LHCN-M2 (cell line): ENCODE measurements around the gene LPCAT1. TPM values are rescaled to one million over a fixed set of nuclear protein-coding genes. Genes with fewer than 3 reads are reported as not detected.

Experiments used
- DNase-seq: peaks from one replicate; pipeline ENCODE4 v3.0.0-alpha.2; 2012; ENCODE audit warnings: low read depth
- total RNA-seq: library from RNA; depleted of rRNA; stranded (reverse); fragments of >200 nt; gene quantifications from 2 replicates; pipeline ENCODE4 v1.2.3, GENCODE V29; 2014

Gene LPCAT1
- total RNA-seq, 1 experiment from 2014 or later, result 30.8 TPM

GRCh38 chr5:1497795-1498622, 25.8 kb downstream of the LPCAT1 start:
- no peak for DNase-seq

- no peak for DNase-seq
Observed at GRCh38 chr5:1497242-1497777, 26.4 kb downstream of the LPCAT1 start.

- no peak for DNase-seq
Observed at GRCh38 chr5:1495525-1495897, 28.2 kb downstream of the LPCAT1 start.

GRCh38 chr5:1494780-1495524, 28.8 kb downstream of the LPCAT1 start:
- no peak for DNase-seq

- no peak for DNase-seq
Observed at GRCh38 chr5:1493941-1494340, 29.8 kb downstream of the LPCAT1 start.

- no peak for DNase-seq
Observed at GRCh38 chr5:1493413-1493812, 30.3 kb downstream of the LPCAT1 start.

- DNase-seq, result no peak
Observed at GRCh38 chr5:1492757-1493156, 31.0 kb downstream of the LPCAT1 start.

- no peak for DNase-seq
Observed at GRCh38 chr5:1490376-1490775, 33.4 kb downstream of the LPCAT1 start.

GRCh38 chr5:1489754-1490153, 34.0 kb downstream of the LPCAT1 start:
- DNase-seq, result no peak

- DNase-seq, result peak; percentile 80
Observed at GRCh38 chr5:1488882-1489680, 34.7 kb downstream of the LPCAT1 start.

- no peak for DNase-seq
Observed at GRCh38 chr5:1487079-1487764, 36.5 kb downstream of the LPCAT1 start.

GRCh38 chr5:1486271-1486670, 37.5 kb downstream of the LPCAT1 start:
- DNase-seq, result no peak

- DNase-seq, result no peak
Observed at GRCh38 chr5:1485579-1486118, 38.1 kb downstream of the LPCAT1 start.

GRCh38 chr5:1484730-1485578, 38.8 kb downstream of the LPCAT1 start:
- no peak for DNase-seq

- no peak for DNase-seq
Observed at GRCh38 chr5:1483856-1484729, 39.7 kb downstream of the LPCAT1 start.

- DNase-seq, result no peak
Observed at GRCh38 chr5:1483064-1483463, 40.7 kb downstream of the LPCAT1 start.

GRCh38 chr5:1481959-1482331, 41.8 kb downstream of the LPCAT1 start:
- DNase-seq, result no peak

- DNase-seq, result no peak
Observed at GRCh38 chr5:1481266-1481958, 42.3 kb downstream of the LPCAT1 start.
